HCT116 (cell line): ENCODE results near the gene KRTAP5-3. TPM values are rescaled to one million over a fixed set of nuclear protein-coding genes. Genes with fewer than 3 reads are reported as not detected.

ENCODE experiments used
- ATAC-seq: fragments of 200-7000 bp; cut with Tn5 transposase; 2 replicates; pipeline ENCODE4 v1.9.1; 2020; ENCODE audit warnings: mild to moderate bottlenecking, moderate library complexity
- BruUV-seq: library from RNA; stranded (reverse); fragments of 400-500 nt; replicated peaks from 2 replicates; lab custom pipeline; 2021; lab: Mats Ljungman, UMichigan
- CTCF ChIA-PET: fragments of 300-600 bp; sonication (Branson Sonifier 250); formaldehyde crosslinking; loops from one replicate; lab custom pipeline; 2021; ENCODE audit warnings: antibody characterized with exemption; lab: Charles Lee
- POLR2A ChIA-PET: fragments of 300-600, 350-600 bp; sonication (Branson Sonifier 250); formaldehyde crosslinking; loops from one replicate; lab custom pipeline; 2021; ENCODE audit warnings: antibody characterized with exemption; lab: Charles Lee
- RAD21 ChIA-PET, 2 experiments: fragments of 300-600 bp; sonication (Branson Sonifier 250); formaldehyde crosslinking; loops; one replicate each; lab custom pipeline; 2023; ENCODE audit warnings: low total read pairs in 2 of 2; ENCODE audit not compliant: uncharacterized antibody in 2 of 2, unreplicated experiment in 2 of 2, low non-redundant PET in 1 of 2; lab: Charles Lee
- DNase-seq: peaks from one replicate; pipeline ENCODE4 v3.0.0-alpha.2; 2010; ENCODE audit warnings: low read depth, low spot score
- H2AFZ ChIP-seq: fragments of 200-600 bp; shearing (Covaris generic), sonication (generic); 2 replicates; pipeline ENCODE4 v1.6.1; 2017; ENCODE audit warnings: low read depth, mixed run types, mixed read lengths, antibody characterized with exemption, low read length; ENCODE audit not compliant: poor library complexity, severe bottlenecking
- H3K27ac ChIP-seq: 2 replicates; pipeline ENCODE4 v1.5.1; 2012; ENCODE audit warnings: low read depth, low read length
- H3K27me3 ChIP-seq: fragments of 200-600 bp; sonication (generic); 2 replicates; pipeline ENCODE4 v1.6.1; 2016; ENCODE audit warnings: mixed run types, low read length, mixed read lengths; ENCODE audit not compliant: insufficient read depth
- H3K36me3 ChIP-seq, 2 experiments: fragments of 200-500 bp in 1 of 2; fragments of 200-600 bp in 1 of 2; sonication (Bioruptor generic) in 1 of 2; sonication (generic) in 1 of 2; 2 replicates each; pipeline versions ENCODE4 v1.5.1 to v1.6.1; 2014 to 2016; ENCODE audit warnings: low read length in 2 of 2, inconsistent platforms in 1 of 2, mixed read lengths in 1 of 2, mixed run types in 1 of 2; ENCODE audit not compliant: insufficient read depth in 2 of 2, control insufficient read depth in 1 of 2
- H3K4me1 ChIP-seq, 2 experiments: fragments of 200-600 bp in 1 of 2; sonication (generic) in 1 of 2; 2 replicates each; pipeline versions ENCODE4 v1.5.1 to v1.6.1; 2012 to 2017; ENCODE audit warnings: low read length in 2 of 2, inconsistent platforms in 1 of 2, mild to moderate bottlenecking in 1 of 2, mixed read lengths in 1 of 2, mixed run types in 1 of 2, moderate library complexity in 1 of 2; ENCODE audit not compliant: insufficient read depth in 2 of 2, control insufficient read depth in 1 of 2
- H3K4me2 ChIP-seq: fragments of 200-600 bp; sonication (generic); 2 replicates; pipeline ENCODE4 v1.6.1; 2017; ENCODE audit warnings: mixed run types, low read length, mixed read lengths
- H3K4me3 ChIP-seq, 2 experiments: fragments of 200-600 bp in 1 of 2; sonication (generic) in 1 of 2; replicated peaks in 1 of 2; 2 replicates each; pipeline ENCODE4 v1.5.1; 2011 to 2016; ENCODE audit warnings: low read length in 2 of 2, control low read depth in 1 of 2, low read depth in 1 of 2, mild to moderate bottlenecking in 1 of 2, mixed read lengths in 1 of 2, mixed run types in 1 of 2
- H3K79me2 ChIP-seq: fragments of 200-600 bp; sonication (generic); 2 replicates; pipeline ENCODE4 v1.6.1; 2017; ENCODE audit warnings: mild to moderate bottlenecking, mixed run types, low read length, moderate library complexity, mixed read lengths; ENCODE audit not compliant: insufficient read depth
- H3K9ac ChIP-seq: fragments of 200-600 bp; sonication (generic); 2 replicates; pipeline ENCODE4 v1.6.1; 2016; ENCODE audit warnings: low read length, mixed read lengths
- H3K9me2 ChIP-seq: fragments of 200-600 bp; sonication (generic), shearing (Covaris generic); 2 replicates; pipeline ENCODE4 v1.6.1; 2017; ENCODE audit warnings: mixed run types, mild to moderate bottlenecking, moderate library complexity; ENCODE audit not compliant: insufficient read depth
- H3K9me3 ChIP-seq, 2 experiments: fragments of 200-500 bp in 1 of 2; fragments of 200-600 bp in 1 of 2; sonication (Bioruptor generic) in 1 of 2; sonication (generic) in 1 of 2; 2 replicates each; pipeline ENCODE4 v1.6.1; 2014 to 2017; ENCODE audit warnings: low read length in 2 of 2, mixed read lengths in 2 of 2, inconsistent platforms in 1 of 2, low read depth in 1 of 2, mild to moderate bottlenecking in 1 of 2, mixed run types in 1 of 2, moderate library complexity in 1 of 2; ENCODE audit not compliant: control insufficient read depth in 1 of 2, insufficient read depth in 1 of 2
- H4K20me1 ChIP-seq: fragments of 200-600 bp; sonication (generic), shearing (Covaris generic); 2 replicates; pipeline ENCODE4 v1.6.1; 2017; ENCODE audit warnings: mixed run types, mild to moderate bottlenecking, moderate library complexity; ENCODE audit not compliant: insufficient read depth
- ATF3 ChIP-seq: IDR thresholded peaks from 2 replicates; pipeline ENCODE4 v1.6.1; 2012
- CEBPB ChIP-seq: IDR thresholded peaks from 2 replicates; pipeline ENCODE4 v1.6.1; 2012; ENCODE audit warnings: low read depth
- JUND ChIP-seq: IDR thresholded peaks from 2 replicates; pipeline ENCODE4 v1.6.1; 2012
- POLR2AphosphoS5 ChIP-seq: IDR thresholded peaks from 2 replicates; pipeline ENCODE4 v1.6.1; 2011; ENCODE audit warnings: mild to moderate bottlenecking, low read depth, low read length, moderate library complexity
- RAD21 ChIP-seq: IDR thresholded peaks from 2 replicates; pipeline ENCODE4 v1.6.1; 2012; ENCODE audit warnings: low read depth, mild to moderate bottlenecking
- SIN3A ChIP-seq: IDR thresholded peaks from 2 replicates; pipeline ENCODE4 v1.6.1; 2012; ENCODE audit warnings: low read depth
- SRF ChIP-seq: IDR thresholded peaks from 2 replicates; pipeline ENCODE4 v1.6.1; 2012; ENCODE audit warnings: low read depth
- YY1 ChIP-seq: IDR thresholded peaks from 2 replicates; pipeline ENCODE4 v1.6.1; 2011; ENCODE audit warnings: low read length, low read depth, moderate library complexity, mild to moderate bottlenecking; ENCODE audit not compliant: insufficient replicate concordance; ENCODE audit errors: extremely low read depth
- ZFX ChIP-seq: fragments of 450-650 bp; IDR thresholded peaks from 2 replicates; pipeline ENCODE4 v1.6.1; 2017
- intact Hi-C: fragments of 100-400 bp; cut with micrococcal nuclease; formaldehyde crosslinking; loops from 2 replicates; pipeline ENCODE4 v1.10.0; 2022
- total RNA-seq: library from RNA; stranded (reverse); gene quantifications from one replicate; pipeline ENCODE4 v1.2.1, GENCODE V29; 2021; ENCODE audit not compliant: unreplicated experiment
- TF ChIP-seq, protein P1 (sequence below): IDR thresholded peaks from 2 replicates; pipeline ENCODE4 v1.6.1; 2012
- TF ChIP-seq, protein P2 (sequence below): IDR thresholded peaks from 2 replicates; pipeline ENCODE4 v1.6.1; 2011; ENCODE audit warnings: mild to moderate bottlenecking, low read length, moderate library complexity; ENCODE audit not compliant: insufficient replicate concordance; ENCODE audit errors: extremely low read depth
- TF ChIP-seq, protein P3 (sequence below): IDR thresholded peaks from 2 replicates; pipeline ENCODE4 v1.6.1; 2012; ENCODE audit warnings: low read depth

KRTAP5-3 gene
- total RNA-seq, 1 experiment from 2014 or later = not detected

DNA sequence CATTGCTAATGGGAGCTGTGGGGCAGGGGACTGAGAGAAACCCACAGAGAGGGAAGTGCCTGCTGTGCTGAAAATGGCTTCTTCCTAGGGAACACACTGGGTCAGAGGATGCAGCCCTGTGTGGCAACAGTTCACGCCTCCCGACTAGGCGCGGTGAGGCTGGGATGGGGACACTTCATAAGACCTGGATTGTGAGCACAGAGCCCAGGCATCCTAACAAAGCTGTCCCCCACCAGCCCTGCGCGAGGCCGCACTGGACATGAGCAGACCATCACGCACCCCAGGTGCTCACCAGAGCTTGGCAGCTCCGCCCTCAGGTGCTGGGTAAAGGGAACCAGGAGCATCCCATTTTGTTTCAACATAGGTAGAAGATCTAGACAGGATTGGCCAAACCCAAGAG is 15.5 kb upstream of the KRTAP5-3 start:
- CTCF ChIA-PET = interaction anchor here (1.3 to 1.5 kb wide), 2 partner anchors 28 to 29 kb away, joined by 3 read pairs; no protein-coding TSS in a partner anchor
- Histone ChIP-seq H3K9me2 (no peaks in the 10 kb centered on the region), H3K27ac (no peak overlapping the region), H3K27me3 (no peaks in the 10 kb centered on the region), H3K36me3 (no peaks in the 10 kb centered on the region), H2AFZ (no peak overlapping the region), H3K4me1 (peaks cover 0 to 3% of the 10 kb centered on the region in 2 experiments; a peak in 1 of 4 replicates), H3K9me3 (no peaks in the 10 kb centered on the region), H4K20me1 (no peaks in the 10 kb centered on the region), H3K9ac (no peak overlapping the region), H3K4me2 (no peak overlapping the region), H3K79me2 (no peaks in the 10 kb centered on the region), H3K4me3 (no peak overlapping the region)
- RAD21 ChIA-PET = no interaction called here
- DNase-seq (no peak), ATAC-seq (no peak)
- TF ChIP-seq YY1 (no peak), JUND (no peak), RAD21 (no peak), SIN3A (no peak), POLR2AphosphoS5 (no peak)
- TF ChIP-seq, protein P1, sequence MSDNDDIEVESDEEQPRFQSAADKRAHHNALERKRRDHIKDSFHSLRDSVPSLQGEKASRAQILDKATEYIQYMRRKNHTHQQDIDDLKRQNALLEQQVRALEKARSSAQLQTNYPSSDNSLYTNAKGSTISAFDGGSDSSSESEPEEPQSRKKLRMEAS = no peak
- intact Hi-C loops = loop anchor here (2.0 kb wide), 1 partner anchor 17 kb away; no protein-coding TSS in a partner anchor
- POLR2A ChIA-PET = no interaction called here
- no TSS peak for BruUV-seq

GRCh38 chr11:1622086-1622485 is 13.8 kb upstream of the KRTAP5-3 start, which contains the start of gene KRTAP5-4:
TSS of gene KRTAP5-4 (minus strand) at chr11:1622138. CDS start at chr11:1622093, 45 bp downstream.
- no peaks in the 10 kb centered on the region for H4K20me1 ChIP-seq
- H3K9ac ChIP-seq = no peak within 1 kb of the TSS
- no peaks in the 10 kb centered on the region for H3K9me2 ChIP-seq
- ChIA-PET CTCF (no interaction called here), POLR2A (no interaction called here), RAD21 (no interaction called here)
- H3K4me2 ChIP-seq = no peak within 1 kb of the TSS
- H3K4me3 ChIP-seq = no peak within 1 kb of the TSS
- H3K79me2 ChIP-seq = no peaks in the 10 kb centered on the region
- H3K36me3 ChIP-seq = no peaks in the 10 kb centered on the region
- no peaks in the 10 kb centered on the region for H3K9me3 ChIP-seq
- H3K27ac ChIP-seq = no peak within 1 kb of the TSS
- ATAC-seq = no peak
- H3K27me3 ChIP-seq = no peaks in the 10 kb centered on the region
- no peak within 1 kb of the TSS for H2AFZ ChIP-seq
- no TSS peak for BruUV-seq
- H3K4me1 ChIP-seq = no peaks in the 10 kb centered on the region
- intact Hi-C loops = loop anchor here (2.0 kb wide), 1 partner anchor 19 kb away; no protein-coding TSS in a partner anchor
- DNase-seq = no peak
- TF ChIP-seq, protein P2, sequence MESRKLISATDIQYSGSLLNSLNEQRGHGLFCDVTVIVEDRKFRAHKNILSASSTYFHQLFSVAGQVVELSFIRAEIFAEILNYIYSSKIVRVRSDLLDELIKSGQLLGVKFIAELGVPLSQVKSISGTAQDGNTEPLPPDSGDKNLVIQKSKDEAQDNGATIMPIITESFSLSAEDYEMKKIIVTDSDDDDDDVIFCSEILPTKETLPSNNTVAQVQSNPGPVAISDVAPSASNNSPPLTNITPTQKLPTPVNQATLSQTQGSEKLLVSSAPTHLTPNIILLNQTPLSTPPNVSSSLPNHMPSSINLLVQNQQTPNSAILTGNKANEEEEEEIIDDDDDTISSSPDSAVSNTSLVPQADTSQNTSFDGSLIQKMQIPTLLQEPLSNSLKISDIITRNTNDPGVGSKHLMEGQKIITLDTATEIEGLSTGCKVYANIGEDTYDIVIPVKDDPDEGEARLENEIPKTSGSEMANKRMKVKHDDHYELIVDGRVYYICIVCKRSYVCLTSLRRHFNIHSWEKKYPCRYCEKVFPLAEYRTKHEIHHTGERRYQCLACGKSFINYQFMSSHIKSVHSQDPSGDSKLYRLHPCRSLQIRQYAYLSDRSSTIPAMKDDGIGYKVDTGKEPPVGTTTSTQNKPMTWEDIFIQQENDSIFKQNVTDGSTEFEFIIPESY = no peak
- TF ChIP-seq, protein P3, sequence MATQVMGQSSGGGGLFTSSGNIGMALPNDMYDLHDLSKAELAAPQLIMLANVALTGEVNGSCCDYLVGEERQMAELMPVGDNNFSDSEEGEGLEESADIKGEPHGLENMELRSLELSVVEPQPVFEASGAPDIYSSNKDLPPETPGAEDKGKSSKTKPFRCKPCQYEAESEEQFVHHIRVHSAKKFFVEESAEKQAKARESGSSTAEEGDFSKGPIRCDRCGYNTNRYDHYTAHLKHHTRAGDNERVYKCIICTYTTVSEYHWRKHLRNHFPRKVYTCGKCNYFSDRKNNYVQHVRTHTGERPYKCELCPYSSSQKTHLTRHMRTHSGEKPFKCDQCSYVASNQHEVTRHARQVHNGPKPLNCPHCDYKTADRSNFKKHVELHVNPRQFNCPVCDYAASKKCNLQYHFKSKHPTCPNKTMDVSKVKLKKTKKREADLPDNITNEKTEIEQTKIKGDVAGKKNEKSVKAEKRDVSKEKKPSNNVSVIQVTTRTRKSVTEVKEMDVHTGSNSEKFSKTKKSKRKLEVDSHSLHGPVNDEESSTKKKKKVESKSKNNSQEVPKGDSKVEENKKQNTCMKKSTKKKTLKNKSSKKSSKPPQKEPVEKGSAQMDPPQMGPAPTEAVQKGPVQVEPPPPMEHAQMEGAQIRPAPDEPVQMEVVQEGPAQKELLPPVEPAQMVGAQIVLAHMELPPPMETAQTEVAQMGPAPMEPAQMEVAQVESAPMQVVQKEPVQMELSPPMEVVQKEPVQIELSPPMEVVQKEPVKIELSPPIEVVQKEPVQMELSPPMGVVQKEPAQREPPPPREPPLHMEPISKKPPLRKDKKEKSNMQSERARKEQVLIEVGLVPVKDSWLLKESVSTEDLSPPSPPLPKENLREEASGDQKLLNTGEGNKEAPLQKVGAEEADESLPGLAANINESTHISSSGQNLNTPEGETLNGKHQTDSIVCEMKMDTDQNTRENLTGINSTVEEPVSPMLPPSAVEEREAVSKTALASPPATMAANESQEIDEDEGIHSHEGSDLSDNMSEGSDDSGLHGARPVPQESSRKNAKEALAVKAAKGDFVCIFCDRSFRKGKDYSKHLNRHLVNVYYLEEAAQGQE = no peak
- TF ChIP-seq CEBPB (no peak), SRF (no peak), ATF3 (no peak), ZFX (no peak), YY1 (no peak), RAD21 (no peak)
